ENCODE data around the gene PPP6R2.

GRCh38 chr22:50301581-50301991, 41.5 kb upstream of the PPP6R2 start:
- no peak for TF ChIP-seq CTCF (IDR thresholded peaks at IDR 0.05; ENCODE audit: poor library complexity, severe bottlenecking)
- TF ChIP-seq, protein P1, sequence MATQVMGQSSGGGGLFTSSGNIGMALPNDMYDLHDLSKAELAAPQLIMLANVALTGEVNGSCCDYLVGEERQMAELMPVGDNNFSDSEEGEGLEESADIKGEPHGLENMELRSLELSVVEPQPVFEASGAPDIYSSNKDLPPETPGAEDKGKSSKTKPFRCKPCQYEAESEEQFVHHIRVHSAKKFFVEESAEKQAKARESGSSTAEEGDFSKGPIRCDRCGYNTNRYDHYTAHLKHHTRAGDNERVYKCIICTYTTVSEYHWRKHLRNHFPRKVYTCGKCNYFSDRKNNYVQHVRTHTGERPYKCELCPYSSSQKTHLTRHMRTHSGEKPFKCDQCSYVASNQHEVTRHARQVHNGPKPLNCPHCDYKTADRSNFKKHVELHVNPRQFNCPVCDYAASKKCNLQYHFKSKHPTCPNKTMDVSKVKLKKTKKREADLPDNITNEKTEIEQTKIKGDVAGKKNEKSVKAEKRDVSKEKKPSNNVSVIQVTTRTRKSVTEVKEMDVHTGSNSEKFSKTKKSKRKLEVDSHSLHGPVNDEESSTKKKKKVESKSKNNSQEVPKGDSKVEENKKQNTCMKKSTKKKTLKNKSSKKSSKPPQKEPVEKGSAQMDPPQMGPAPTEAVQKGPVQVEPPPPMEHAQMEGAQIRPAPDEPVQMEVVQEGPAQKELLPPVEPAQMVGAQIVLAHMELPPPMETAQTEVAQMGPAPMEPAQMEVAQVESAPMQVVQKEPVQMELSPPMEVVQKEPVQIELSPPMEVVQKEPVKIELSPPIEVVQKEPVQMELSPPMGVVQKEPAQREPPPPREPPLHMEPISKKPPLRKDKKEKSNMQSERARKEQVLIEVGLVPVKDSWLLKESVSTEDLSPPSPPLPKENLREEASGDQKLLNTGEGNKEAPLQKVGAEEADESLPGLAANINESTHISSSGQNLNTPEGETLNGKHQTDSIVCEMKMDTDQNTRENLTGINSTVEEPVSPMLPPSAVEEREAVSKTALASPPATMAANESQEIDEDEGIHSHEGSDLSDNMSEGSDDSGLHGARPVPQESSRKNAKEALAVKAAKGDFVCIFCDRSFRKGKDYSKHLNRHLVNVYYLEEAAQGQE (IDR thresholded peaks at IDR 0.05; ENCODE audit: borderline replicate concordance) = no peak
- TF ChIP-seq TAF1 (IDR thresholded peaks at IDR 0.05; ENCODE audit: low read depth) = no peak
- no peak for TF ChIP-seq EP300 (conservative IDR thresholded peaks at IDR 0.05; ENCODE audit: poor library complexity, severe bottlenecking)
- TF ChIP-seq POLR2AphosphoS5 (IDR thresholded peaks at IDR 0.05) = no peak
- no peak for TF ChIP-seq MXI1 (conservative IDR thresholded peaks at IDR 0.05; ENCODE audit: poor library complexity, severe bottlenecking)

Data from neural cell (in vitro differentiated cells).